Right lobe of liver (tissue), 6 donors: ENCODE measurements around the gene CEP19. TPM values are rescaled to one million over a fixed set of nuclear protein-coding genes. Genes with fewer than 3 reads are reported as not detected.

ENCODE experiments used
- ATAC-seq, 4 donors: fragments of 200-7000 bp; cut with Tn5 transposase; one replicate each; pipeline ENCODE4 v1.9.1; 2020; ENCODE audit warnings: mild to moderate bottlenecking in 4 of 4, moderate library complexity in 4 of 4
- DNase-seq, 3 donors: peaks; one replicate each; pipeline ENCODE4 v3.0.0-alpha.2; 2020
- H3K27ac ChIP-seq, 3 donors: fragments of 200-600 bp; one replicate each; pipeline ENCODE4 v1.8.0; 2022
- H3K27me3 ChIP-seq, 2 donors: fragments of 200-600 bp; one replicate each; pipeline ENCODE4 v1.8.0; 2022
- H3K36me3 ChIP-seq, 4 donors: fragments of 200-600 bp; sonication (generic) in 1 of 4; one replicate each; pipeline versions ENCODE4 v1.5.1 to v1.8.0; 2017 to 2022; ENCODE audit warnings: control low read depth in 1 of 4
- H3K4me1 ChIP-seq, 4 donors: fragments of 200-600 bp; sonication (generic) in 1 of 4; one replicate each; pipeline versions ENCODE4 v1.5.1 to v1.8.0; 2017 to 2022; ENCODE audit warnings: control low read depth in 1 of 4
- H3K4me3 ChIP-seq, 3 donors: fragments of 200-600 bp; one replicate each; pipeline ENCODE4 v1.8.0; 2022
- H3K9me3 ChIP-seq, 4 donors: fragments of 200-600 bp; sonication (generic) in 1 of 4; one replicate each; pipeline versions ENCODE4 v1.5.1 to v1.8.0; 2017 to 2022; ENCODE audit warnings: control low read depth in 1 of 4
- POLR2A ChIP-seq: fragments of 450-650 bp; IDR thresholded peaks from one replicate; pipeline ENCODE4 v1.6.1; 2017; ENCODE audit warnings: antibody characterized with exemption, mild to moderate bottlenecking
- WGBS: methylation state at CpG from one replicate; pipeline ENCODE4 v1.1.6; 2018; ENCODE audit warnings: low coverage, low lambda C conversion rate; ENCODE audit not compliant: insufficient coverage; ENCODE audit errors: missing lambda C conversion rate; 5-methylcytosine and 5-hydroxymethylcytosine counted together
- intact Hi-C, 2 donors: fragments of 100-400 bp; cut with DNase I; formaldehyde crosslinking; loops; one replicate each; pipeline versions ENCODE4 v1.11.2 to v1.14.1; 2022
- total RNA-seq, 6 experiments: library from RNA; depleted of rRNA in 2 of 6; stranded (reverse); fragments of >200 nt in 2 of 6; fragmentation: NEBNext Ultra II Directional in 3 of 6; extraction: Animal tissue kit (Norgen Biotek cat#: 25700) in 3 of 6; gene quantifications; one replicate each; pipeline versions ENCODE4 v1.1.0 to v1.2.4, GENCODE V29; 2016 to 2023
- TF ChIP-seq, protein P1 (sequence below), 4 donors: fragments of 200-600 bp in 3 of 4; fragments of 450-650 bp in 1 of 4; IDR thresholded peaks; one replicate each; pipeline versions ENCODE4 v1.5.1 to v1.8.0; 2016 to 2022; ENCODE audit warnings: antibody characterized with exemption in 4 of 4, mild to moderate bottlenecking in 2 of 4
- donor health status: DM: no; HTN: yes; CAD: no.
- donor health status: DM: no; HTN: no; CAD: no.
- donor health status: DM: no; HTN: no; CAD: no.
- donor health status: DM: no; HTN: yes; CAD: no.
- donor health status: DM: no; HTN: yes; CAD: no.

CEP19 gene
- total RNA-seq, 6 experiments from 2014 or later: 0.37 to 0.99 (median 0.51) TPM

DNA sequence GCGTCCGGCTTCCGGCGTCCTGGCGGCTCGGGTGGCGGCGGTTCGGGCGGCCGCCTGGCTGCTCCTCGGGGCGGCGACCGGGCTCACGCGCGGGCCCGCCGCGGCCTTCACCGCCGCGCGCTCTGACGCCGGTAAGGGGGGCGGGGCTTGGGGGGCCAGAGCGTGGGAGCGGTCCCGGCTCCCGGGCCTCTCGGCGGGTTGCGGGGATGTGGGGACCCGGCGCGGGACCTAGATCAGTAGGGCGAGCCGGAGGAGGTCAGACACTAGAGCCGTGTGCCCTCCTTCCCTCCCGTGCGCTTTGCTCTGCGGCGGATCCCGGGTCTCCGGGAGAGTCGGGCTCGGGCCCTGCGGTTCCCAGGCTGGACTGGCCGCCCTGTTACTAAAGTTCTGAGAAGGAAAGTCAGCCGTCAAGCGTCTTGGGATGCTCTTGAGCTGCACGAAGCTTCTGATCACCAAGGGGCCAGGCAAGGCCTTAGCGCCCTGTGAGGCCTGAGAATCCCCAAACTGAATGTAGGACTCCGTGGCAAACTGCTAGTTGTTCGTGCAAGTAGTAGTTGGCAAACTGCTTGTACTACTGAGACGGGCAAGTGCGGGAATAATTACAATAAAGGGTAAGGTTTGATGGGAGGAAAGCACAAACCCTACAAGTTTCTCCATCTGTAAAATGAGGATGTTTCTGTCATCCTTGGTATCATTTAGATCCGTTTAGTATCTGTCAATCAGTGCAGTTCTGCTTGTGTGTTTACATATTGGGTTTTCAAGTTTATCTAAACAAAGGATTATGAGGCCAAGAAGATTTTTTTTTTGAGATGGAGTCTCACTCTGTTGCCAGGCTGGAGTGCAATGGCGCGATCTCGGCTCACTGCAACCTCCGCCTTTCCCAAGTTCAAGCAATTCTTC lies 714 bp upstream of the CEP19 start:
- TF ChIP-seq POLR2A: peak; percentile 31
- TF ChIP-seq, protein P1, sequence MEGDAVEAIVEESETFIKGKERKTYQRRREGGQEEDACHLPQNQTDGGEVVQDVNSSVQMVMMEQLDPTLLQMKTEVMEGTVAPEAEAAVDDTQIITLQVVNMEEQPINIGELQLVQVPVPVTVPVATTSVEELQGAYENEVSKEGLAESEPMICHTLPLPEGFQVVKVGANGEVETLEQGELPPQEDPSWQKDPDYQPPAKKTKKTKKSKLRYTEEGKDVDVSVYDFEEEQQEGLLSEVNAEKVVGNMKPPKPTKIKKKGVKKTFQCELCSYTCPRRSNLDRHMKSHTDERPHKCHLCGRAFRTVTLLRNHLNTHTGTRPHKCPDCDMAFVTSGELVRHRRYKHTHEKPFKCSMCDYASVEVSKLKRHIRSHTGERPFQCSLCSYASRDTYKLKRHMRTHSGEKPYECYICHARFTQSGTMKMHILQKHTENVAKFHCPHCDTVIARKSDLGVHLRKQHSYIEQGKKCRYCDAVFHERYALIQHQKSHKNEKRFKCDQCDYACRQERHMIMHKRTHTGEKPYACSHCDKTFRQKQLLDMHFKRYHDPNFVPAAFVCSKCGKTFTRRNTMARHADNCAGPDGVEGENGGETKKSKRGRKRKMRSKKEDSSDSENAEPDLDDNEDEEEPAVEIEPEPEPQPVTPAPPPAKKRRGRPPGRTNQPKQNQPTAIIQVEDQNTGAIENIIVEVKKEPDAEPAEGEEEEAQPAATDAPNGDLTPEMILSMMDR (IDR thresholded peaks at IDR 0.05): peak in 1 of 4 donors; percentile 6

DNA sequence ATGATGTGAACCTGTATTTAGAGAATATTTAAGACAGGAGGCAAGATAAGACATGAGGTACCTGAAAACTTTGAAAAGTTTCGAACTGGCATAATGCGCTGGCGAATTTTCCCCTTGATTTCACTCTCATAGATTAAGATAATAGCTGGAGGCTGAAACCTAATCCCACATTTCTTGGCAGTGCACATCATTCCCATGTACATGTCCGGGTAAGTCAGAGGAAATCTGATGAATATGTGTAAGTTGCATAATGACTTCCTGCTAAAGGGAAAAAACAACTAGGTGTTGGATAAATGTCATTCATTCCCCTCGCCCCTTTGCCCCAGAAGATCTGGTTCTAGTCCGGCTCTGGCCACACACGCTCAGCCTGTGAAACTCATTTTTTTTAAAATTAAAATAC lies 3.6 kb downstream of the CEP19 start:
- Histone ChIP-seq H3K27me3 (no peaks in the 10 kb centered on the region), H3K9me3 (no peaks in the 10 kb centered on the region), H3K4me1 (peaks cover 0 to 12% (median 5%) of the 10 kb centered on the region in 4 donors), H3K36me3 (no peaks in the 10 kb centered on the region), H3K27ac (no peak overlapping the region), H3K4me3 (no peak overlapping the region)
- 67% methylated on average over 7 of the region's 7 CpGs for WGBS
- DNase-seq: no peak
- intact Hi-C loops: no loop called here
- TF ChIP-seq, protein P1 (IDR thresholded peaks at IDR 0.05): no peak
- no peak for TF ChIP-seq POLR2A
- no peak for ATAC-seq

More for the DNA sequence above, 714 bp upstream of the CEP19 start:
- H3K27me3 ChIP-seq: no peaks in the 10 kb centered on the region
- no peaks in the 10 kb centered on the region for H3K36me3 ChIP-seq
- peak; percentile 74 to 81 (median 78) for DNase-seq
- peaks cover 0 to 13% (median 5%) of the 10 kb centered on the region in 4 donors for H3K4me1 ChIP-seq
- intact Hi-C loops: no loop called here
- ATAC-seq: peak; percentile 79 to 87 (median 83)
- H3K9me3 ChIP-seq: no peaks in the 10 kb centered on the region
- peak overlapping the region; percentile 64 to 95 (median 90) for H3K4me3 ChIP-seq
- WGBS: 26% methylated on average over 12 of the region's 64 CpGs
- H3K27ac ChIP-seq: peak overlapping the region; percentile 30 to 84 (median 81)

DNA sequence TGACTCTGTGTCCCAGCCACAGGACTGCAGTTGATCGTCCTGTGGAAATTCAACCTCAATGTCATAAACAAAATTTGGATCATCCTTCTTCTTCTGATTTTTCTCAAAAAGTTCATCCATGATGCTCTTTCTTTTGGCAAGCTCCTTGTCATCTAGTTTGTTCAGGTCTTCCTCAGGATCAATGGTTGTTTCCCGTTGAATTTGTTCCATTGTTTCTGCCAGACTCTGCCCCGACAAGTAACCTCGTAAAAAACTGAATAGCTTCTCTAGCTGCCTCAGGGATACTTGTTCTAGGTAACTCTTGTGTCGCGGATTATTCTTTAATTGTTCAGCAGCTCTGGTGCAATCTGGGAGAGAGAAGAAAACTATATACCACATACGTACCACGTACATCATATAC lies 4.5 kb downstream of the CEP19 start:
- DNase-seq (no peak), ATAC-seq (no peak)
- no peak for TF ChIP-seq POLR2A
- TF ChIP-seq, protein P1 (IDR thresholded peaks at IDR 0.05): no peak
- intact Hi-C loops: no loop called here
- no peaks in the 10 kb centered on the region for H3K9me3 ChIP-seq
- no peaks in the 10 kb centered on the region for H3K36me3 ChIP-seq
- 86% methylated on average over 8 of the region's 8 CpGs for WGBS
- no peak overlapping the region for H3K4me3 ChIP-seq
- no peaks in the 10 kb centered on the region for H3K27me3 ChIP-seq
- peaks cover 0 to 6% (median 1%) of the 10 kb centered on the region in 4 donors for H3K4me1 ChIP-seq
- no peak overlapping the region for H3K27ac ChIP-seq

DNA sequence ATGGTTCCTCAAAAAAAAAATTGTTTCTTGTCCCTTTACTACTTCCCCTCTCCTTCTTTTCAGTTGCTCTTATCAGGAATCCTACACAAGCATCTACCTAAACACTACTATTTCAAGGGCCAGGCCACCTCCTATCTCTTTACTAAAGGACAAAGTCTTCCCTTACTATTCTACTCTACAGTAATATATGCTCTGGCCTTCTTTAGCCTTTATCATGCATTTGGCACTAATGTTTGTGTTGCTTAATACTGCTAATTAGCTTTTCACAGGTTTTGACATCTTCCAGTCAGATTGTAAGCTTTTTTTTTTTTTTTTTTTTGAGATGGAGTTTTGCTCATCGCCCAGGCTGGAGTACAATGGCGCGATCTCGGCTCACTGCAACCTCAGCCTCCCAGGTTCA lies 5.3 kb downstream of the CEP19 start:
- Histone ChIP-seq H3K9me3 (no peaks in the 10 kb centered on the region), H3K4me3 (no peak overlapping the region), H3K27ac (no peak overlapping the region), H3K27me3 (no peaks in the 10 kb centered on the region), H3K36me3 (no peaks in the 10 kb centered on the region), H3K4me1 (peaks cover 0 to 6% (median 1%) of the 10 kb centered on the region in 4 donors)
- 73% methylated on average over 2 of the region's 4 CpGs for WGBS
- DNase-seq: no peak
- ATAC-seq: no peak
- intact Hi-C loops: no loop called here
- TF ChIP-seq, protein P1 (IDR thresholded peaks at IDR 0.05): no peak
